NCI-H82 treated with DMSO at 0.1 percent for 48 hours (cell line): ENCODE data around the gene ZNF775.

Experiments
- DNase-seq: peaks from one replicate; lab custom pipeline; 2025; ENCODE audit not compliant: unreplicated experiment; lab: John Stamatoyannopoulos, UW

ZNF775 gene

DNA sequence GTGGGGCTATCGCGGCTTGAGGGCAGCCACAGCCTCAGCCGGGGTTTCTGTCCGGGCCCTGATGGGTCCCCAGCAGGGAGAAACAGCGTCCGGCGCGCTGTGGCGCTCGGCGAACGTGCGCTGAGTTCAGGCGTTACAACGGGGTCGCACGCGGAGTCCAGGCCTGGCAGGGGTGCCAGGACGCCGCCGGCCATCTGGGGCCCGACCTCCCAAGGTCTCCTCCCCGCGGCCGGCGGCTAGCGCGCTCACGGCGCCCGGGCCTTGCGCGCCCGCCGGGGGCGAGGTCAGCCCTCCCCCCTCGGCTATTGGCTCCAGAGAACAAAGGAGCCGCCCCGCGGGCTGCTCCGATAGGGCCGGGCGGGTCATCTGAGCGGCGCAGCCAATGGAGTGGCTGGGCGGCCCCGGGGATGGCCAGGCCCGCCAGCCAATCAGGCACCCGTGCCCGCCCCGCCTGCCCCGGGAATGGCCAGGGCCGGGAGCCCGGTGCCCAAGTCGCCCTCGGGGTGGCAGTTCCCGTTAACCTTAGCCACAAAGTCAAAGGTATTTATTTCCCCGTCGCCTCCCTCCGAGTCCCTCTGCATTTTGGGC lies at the start of gene ZNF775:
Gene ZNF775 (plus strand): TSS at position 478 of the 588 bp plus-strand sequence. CDS start 9,141 bp downstream, outside the sequence.
- peak; percentile 85 for DNase-seq

DNA sequence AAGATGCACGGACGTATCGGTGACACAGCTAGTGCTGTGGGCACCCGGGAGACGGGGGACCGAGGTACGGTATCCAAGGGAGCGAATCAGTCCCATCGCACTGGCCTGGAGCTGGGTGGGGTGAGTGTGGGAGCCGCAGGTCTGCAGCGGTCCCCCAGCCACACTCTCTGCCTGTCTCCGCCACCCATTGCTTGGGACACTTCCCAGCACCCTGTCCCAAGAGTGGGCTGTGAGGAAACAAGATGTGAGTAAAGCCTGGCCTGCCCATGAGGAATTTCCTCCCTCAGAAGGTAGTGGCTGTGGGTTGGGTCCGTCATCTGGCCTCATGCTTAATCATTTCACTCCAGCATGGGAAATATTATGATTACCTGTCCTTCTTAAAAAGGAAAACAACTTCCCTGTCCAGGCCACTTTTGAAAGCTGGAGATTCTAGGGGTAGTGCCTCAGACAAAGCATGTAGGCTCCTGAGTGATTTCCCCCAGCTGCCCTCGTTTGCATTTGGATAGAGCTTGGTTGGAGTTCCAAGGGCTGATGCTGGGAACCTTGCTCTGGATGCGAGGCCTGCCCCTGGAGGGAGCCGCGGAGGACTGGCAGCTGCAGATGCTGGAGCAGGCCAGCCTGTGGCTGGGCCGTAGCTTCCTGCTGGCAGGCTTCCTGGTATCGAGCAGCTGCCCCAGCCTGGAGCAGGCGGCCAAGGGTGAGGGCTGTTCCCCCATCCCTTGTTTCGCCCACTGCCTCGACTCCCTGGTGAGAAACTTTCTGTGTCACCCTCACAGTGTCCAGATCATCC lies 49.6 kb upstream of the ZNF775 start:
- DNase-seq: no peak

DNA sequence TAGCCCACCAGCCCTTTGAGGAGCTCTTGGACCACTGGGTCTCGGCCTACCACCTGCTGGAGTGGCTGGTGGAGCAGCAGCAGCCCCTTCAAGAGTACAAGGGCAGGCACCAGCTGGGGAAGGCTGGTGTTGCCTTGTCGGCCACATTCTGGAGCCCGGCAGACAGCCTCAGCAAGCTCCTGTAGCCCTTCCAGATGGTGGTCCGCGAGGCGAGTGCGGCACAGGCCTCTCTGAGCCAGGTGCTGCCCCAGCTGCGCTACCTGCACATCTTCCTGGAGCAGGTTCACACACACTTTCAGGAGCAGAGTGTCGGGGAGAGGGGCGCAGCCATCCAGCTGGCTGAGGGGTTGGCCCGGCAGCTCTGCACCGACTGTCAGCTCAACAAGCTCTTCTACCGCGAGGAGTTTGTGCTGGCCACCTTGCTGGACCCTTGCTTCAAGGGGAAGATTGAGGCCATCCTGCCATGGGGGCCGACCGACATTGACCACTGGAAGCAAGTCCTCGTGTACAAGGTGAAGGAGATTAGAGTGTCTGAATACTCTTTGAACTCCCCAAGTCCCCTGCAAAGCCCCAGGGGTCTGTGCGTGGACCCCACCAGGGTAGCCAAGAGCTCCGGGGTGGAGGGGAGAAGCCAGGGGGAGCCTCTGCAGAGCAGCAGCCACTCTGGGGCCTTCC lies 48.8 kb upstream of the ZNF775 start:
- no peak for DNase-seq

DNA sequence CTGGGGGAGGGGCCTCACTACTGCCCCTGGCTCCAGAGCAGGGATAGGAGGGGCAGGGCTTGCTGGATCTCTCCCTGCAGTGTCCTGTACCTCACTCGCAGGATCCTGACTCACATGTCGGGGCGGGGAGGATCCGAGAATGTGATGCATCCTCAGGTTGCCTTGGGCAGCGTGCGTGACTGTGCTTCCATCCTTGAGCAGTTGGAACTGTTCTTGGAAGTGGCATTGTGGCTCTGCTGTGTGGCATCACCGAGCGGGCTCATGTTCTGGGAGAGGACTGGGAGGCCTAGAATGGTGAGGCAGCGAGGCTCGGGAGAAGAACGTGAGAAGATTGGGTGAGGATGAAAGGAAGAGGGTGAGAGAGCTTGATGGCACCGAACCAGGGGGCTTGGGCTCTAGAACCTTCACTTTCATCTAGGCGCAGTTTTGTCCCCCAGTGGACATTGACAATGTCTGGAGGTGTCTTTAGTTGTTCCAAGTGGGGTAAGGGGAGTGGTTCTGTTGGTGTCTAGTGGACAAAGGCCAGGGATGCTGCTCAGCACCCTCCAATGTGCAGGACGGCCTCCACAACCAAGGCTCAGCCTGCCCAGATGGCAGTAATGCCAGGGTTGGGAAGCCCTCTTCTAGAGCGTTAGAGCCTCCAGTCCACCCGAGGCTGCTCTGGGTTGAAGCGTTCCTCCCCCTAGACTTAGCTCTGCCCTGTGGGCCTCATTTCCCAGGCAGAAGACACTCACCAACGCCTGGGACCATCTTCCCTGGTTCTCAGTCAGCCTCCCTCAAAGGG lies 46.1 kb upstream of the ZNF775 start:
- DNase-seq: no peak

DNA sequence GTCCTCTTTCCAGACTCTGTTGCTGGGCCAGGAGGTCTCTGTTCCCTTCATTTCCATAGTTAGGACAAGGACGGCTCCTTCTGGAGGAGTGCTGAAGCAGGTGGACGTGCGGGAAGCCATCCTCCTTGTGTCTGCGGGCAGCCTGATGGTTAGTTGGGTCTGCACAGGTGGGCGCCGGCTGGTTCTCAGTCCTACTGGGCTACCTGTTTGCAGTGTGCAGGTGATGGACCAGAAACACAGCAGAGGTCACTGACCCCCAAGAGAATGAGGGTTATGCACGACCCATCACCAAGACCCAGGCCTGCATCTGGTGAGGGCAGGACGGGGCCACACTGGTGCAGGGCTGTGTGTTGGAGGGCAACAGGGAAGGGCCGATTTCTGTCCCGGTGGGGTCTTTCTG lies 45.5 kb upstream of the ZNF775 start:
- no peak for DNase-seq

DNA sequence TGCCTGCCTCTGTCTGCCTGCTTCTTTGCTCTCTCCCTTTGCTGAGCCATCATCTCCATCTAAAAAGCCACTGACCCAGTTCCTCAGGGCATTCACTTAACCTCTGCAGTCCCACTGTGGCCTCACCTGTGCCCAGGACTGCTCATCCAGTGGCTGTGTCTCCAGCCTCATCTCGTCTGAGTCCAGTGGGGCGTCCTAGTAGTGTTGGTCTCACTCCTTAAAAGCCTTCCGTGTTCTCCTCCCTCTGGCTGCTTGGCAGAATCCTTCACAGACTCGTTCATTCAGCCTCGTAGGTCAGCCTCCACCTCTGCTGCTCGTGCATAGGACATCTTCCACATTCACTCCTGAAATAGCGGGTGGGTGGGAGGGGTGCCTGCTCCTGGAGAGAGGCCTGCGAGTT lies 45.0 kb upstream of the ZNF775 start:
- no peak for DNase-seq

DNA sequence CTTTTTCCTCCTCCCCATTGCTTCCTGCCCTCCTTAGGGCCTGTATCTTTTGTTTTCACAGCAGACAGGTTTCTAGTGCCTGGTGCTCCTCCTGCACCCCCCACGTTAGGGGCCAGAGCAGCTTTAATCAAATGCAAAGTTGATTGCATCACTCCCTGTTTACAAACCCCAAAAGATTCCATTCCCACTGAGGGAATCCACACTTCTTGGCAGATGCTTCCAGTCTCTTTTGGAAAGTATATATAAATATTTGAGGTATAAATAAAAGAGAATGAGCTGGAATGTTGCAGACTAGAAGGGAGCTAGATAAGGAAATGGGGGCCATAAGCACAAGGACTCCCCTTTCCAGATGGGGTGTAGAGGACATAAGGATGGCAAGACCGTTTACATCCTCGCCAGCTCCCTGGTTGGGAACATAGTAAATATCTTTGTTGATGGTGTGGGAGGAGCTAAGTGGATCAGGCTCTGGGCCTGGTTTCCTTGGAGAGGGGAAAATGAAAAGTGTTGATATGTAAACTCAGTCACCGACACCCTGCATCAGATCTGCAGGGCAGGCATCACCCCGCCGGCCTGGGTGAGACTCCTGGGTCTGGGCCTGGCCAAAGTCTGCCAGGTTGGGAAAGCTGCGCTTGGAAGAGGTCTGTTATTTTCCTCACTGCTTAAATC lies 43.9 kb upstream of the ZNF775 start:
- DNase-seq: no peak

DNA sequence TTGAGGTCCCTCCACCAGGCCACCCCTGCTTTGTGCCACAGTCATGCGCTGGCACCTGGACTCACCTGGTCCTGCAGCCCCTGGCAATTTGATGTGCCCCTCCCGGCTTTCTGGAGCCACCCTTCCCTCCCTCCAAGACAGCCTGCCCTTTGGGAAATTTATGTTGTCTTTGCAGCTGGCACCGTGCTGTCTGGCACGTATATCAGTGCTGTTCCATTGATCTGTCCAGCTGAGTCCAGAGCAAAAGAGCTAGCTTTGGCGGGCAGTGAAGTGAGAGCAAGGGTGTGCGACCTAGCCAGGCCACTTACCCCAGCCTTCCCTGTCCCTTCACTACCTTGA lies 43.4 kb upstream of the ZNF775 start:
- no peak for DNase-seq

DNA sequence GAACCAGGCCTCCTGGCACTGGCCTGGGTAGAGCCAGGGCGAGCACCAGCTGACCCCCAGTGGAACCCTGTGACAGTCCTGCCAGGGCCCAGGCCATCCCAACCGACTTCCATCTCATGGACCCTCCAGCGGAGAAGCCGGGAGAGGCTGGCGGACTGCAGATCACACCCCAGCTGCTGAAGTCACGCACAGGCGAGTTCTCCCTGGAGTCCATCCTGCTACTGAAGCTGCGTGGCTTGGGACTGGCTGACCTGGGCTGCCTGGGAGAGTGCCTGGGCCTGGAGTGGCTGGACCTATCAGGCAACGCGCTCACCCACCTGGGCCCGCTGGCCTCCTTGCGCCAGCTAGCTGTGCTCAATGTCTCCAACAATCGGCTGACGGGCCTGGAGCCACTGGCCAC lies 42.4 kb upstream of the ZNF775 start:
- no peak for DNase-seq

DNA sequence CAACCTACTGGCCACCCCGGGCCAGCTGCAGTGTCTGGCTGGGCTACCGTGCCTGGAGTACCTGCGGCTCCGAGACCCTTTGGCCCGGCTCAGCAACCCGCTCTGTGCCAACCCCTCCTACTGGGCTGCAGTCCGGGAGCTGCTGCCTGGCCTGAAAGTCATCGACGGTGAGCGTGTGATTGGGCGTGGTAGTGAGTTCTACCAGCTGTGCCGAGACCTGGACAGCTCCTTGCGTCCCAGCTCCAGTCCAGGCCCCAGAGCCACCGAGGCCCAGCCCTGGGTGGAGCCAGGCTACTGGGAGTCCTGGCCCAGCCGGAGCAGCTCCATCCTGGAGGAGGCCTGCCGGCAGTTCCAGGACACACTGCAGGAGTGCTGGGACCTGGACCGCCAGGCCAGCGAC lies 42.0 kb upstream of the ZNF775 start:
- DNase-seq: no peak

DNA sequence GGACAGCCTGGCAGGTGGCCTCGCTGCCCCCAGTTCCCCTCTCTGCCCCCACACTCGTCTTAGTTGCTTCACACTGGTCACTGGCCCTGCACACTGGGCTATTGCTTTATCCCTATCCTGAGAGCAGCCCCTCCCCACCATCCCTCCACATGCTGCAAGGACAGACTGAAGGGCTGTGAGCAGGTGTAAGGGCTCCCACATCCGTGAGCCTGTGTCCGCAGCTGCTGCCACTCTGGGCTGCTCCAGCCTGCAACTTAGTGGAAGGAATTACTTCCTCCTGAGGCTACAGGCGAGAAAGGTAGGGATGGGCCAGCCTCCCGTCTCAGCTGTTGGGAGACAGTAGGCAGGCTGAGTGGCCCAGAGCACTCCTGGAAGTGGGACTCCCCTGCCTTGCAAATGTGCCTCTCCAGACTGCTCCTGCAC lies 41.5 kb upstream of the ZNF775 start:
- DNase-seq: no peak

DNA sequence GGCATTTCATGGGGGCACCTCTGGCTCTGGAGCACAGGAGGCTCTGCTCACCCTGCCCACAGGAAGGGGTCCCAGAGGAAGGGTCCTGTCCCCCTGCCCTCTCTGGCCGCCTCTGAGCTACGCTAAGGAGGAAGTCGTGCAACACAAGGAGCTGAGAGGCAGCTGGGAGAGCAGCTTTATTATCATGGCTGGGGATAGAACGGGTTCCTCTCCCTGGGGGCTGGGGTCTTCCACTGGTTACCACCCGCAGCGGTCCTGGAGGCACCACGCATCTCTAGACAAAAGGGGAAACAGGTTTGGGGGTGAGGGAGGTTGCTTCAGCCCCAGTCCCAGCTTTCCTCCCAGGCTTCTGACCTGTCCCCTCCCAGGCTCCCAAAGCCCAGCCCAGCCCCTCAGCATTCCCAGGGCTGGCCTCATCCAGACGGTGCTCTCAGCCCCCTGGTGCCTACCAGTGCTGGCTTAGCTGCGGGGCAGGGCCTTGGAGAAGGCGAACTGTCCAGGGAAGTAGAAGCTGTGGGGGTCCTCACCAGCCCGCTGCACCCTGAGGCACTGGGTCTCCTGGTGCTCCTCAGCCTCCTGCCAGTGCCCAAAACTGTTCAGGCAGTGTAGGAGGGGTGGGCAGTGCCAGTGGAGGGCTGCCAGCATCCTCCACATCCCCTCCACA lies 40.8 kb upstream of the ZNF775 start:
- DNase-seq: no peak

DNA sequence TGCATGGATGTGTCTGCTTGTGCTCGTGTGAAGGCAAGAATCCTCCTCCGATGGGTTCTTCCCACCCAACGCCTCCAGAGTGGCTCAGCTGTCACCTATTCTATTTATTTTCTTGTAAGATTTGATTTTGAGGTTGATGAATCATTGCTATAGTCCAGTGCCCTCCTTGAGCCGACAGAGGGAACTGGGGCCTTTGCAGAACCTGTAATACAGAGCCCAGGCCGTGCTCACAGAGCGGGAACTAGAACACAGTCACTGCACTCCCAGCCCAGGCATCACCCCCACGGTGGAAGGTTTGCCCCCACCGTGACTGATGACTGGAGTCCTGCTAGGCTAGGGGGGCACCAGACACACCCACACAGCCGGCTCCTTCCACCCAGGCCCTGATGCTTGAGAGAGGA lies 39.7 kb upstream of the ZNF775 start:
- DNase-seq: no peak

DNA sequence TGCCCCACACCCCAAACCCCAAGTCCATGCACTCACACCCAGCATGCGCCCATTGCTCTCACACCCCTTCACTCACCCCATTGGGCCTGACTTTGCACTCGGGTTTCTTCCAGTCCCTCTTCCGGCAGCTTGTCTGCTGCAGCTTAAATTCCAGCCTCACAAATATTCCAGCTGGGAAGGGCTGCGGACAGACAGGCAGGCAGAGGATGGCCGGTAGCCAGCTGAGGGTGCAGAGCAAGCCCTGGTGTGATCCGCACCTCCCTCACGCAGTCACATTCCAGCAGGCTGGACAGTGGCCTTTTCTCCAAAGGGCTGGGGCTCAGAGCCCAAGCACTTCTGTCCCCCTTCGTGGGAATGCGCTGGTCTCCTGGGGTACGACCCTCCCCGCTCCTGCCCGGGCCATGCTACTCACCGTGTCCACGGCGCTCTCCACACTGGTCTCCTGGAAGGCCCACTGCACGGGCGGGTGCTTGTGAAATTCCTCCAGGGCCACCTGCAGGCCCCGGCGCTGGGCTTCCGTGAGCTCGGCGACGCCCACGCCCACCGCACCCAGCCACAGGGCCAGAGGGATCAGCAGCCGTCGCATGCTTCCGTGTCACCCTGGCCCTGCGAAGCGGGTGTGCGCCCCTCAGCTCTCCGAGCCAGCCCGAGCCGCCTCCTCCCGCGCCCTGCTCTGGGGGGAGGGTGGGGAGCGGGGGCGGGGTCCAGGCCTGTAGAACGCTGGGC lies 38.9 kb upstream of the ZNF775 start:
- DNase-seq: no peak

DNA sequence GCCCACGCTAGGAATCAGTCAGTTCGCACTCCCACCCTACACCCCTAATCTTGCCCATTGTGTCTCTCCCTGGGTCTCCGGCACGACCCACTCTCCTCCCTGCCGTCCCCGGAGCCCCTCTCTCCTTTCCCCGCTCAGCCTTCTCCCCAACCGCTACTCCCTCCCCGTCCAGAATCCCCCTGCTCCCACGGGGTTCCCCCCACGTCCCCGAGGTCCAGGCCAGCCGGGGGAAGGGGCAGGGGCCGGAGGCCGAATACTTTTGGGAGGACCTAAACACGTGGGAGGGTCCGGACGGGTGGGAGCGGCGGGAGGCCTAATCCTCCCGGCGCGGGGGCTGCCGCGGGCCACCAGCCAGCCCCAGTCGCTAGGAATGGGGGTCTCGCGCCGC lies 38.3 kb upstream of the ZNF775 start:
- no peak for DNase-seq

DNA sequence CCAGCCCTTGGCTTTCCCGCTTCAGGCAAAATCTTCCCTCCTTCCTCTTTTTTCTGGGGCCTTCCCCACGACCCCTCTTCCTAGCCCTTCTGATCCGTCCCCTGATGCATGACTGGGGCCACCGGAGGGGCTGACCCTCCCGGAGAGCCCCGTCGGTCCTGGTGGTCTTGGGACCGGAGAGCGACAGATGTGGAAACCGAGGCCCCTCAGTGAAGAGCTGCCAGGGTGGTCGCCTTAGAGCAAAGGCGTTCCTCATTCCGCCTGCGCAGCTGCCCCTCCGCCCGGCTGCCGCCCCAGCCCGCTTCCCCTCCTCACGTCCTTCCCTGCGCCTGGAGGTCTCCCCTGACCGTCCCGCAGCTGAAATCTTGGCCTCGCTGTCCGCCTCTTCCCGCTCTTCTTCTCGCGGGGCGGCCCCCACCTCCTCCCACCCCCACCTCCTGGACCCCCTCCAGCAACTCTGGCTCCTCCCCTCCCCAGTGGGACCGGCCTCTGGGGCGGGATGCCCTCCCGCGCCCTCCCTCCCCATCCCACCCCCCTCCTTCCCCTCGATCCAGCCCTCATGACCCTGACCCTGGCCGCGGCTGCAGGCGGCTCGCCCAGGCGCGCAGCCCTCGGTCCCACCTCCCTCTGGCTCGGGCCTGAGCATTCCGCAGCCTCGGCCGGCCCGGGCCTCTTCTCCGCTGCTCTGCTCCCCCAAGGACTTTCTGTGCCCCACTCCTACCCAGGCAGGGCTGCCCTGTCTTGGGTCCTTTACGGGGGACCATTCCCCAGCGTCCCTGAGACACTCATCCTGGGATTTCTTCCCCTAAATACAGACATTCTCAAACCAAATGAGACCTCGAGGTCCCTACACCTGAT lies 37.6 kb upstream of the ZNF775 start, which contains the start of gene RARRES2:
Gene RARRES2 (minus strand): TSS at position 367 of the 858 bp plus-strand sequence. CDS start 1,020 bp downstream, outside the sequence.
- no peak for DNase-seq

DNA sequence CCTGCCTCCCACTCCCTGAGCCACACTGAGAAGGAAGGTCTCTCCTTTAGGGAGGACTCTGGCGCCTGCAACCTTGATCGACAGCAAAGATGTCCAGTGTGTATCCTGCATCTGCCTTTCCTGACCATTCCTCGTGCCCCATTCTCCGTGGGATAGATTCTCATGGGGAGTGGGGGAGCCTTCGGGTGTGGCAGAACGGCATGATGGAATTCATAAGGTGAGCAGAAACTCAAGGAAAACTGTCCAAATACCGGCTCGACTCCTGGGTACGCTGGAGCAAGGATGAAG lies 37.1 kb upstream of the ZNF775 start:
- DNase-seq: no peak

DNA sequence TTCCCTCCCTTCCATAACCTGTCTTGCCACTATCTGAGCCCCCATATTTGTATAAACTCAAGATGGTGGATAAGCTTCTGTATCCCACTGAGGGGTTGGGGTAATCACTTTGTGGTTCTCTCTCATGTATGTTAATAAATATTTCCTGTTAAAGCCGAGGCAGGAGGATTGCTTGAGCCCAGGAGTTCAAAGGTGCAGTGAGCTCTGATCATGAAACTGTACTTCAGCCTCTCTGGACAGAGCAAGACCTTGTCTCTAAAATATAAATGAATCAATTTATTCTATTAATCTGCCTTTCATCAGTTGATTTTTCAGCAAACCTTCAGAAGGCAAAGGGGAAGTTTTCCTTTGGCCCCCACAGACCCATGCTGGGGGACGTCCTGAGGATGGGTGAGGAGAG lies 35.9 kb upstream of the ZNF775 start:
- no peak for DNase-seq

DNA sequence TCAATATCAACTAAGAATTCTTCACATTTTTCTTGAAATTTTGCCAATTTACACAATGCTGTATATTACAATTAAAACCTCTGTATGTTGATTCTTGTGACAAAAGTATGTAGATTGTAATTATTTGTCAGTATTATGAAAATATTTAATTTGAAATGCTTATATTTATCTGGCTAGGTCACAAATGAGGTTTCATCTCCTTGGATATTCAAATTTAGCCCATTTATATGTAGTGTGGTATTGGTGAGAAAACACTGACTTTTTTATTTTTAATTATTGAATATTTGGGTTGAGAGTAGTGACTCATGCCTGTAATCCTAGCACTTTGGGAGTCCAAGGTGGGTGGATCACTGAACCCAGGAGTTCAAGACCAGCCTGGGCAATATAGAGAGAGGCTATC lies 34.8 kb upstream of the ZNF775 start:
- no peak for DNase-seq
